H9 (cell line): ENCODE data around the gene ADAM22. TPM values are rescaled to one million over a fixed set of nuclear protein-coding genes. Genes with fewer than 3 reads are reported as not detected.

Experiments
- DNase-seq: peaks from one replicate; pipeline ENCODE4 v3.0.0-alpha.2; 2017
- H2AFZ ChIP-seq: one replicate; pipeline ENCODE4 v1.6.1; 2013; ENCODE audit warnings: mild to moderate bottlenecking, low read length, control low read depth, moderate library complexity
- H2AK5ac ChIP-seq: 2 replicates; pipeline ENCODE4 v1.6.1; 2013; ENCODE audit warnings: low read length, control low read depth, mixed read lengths; ENCODE audit not compliant: insufficient read length
- H2BK120ac ChIP-seq: one replicate; pipeline ENCODE4 v1.6.1; 2013; ENCODE audit warnings: low read depth, mild to moderate bottlenecking, low read length, control low read depth, inconsistent platforms; ENCODE audit not compliant: poor library complexity, severe bottlenecking
- H2BK12ac ChIP-seq: 2 replicates; pipeline ENCODE4 v1.6.1; 2013; ENCODE audit warnings: low read length, control low read depth, mixed read lengths, low read depth; ENCODE audit not compliant: insufficient read length
- H2BK15ac ChIP-seq: 2 replicates; pipeline ENCODE4 v1.6.1; 2013; ENCODE audit warnings: low read depth, low read length, control low read depth
- H2BK20ac ChIP-seq: one replicate; pipeline ENCODE4 v1.6.1; 2013; ENCODE audit warnings: low read depth, mild to moderate bottlenecking, low read length, control low read depth, inconsistent platforms; ENCODE audit not compliant: poor library complexity, severe bottlenecking
- H2BK5ac ChIP-seq: 2 replicates; pipeline ENCODE4 v1.6.1; 2013; ENCODE audit warnings: low read length, control low read depth, mixed read lengths; ENCODE audit not compliant: insufficient read length
- H3K14ac ChIP-seq: 2 replicates; pipeline ENCODE4 v1.6.1; 2013; ENCODE audit warnings: low read length, control low read depth; ENCODE audit not compliant: insufficient read depth
- H3K18ac ChIP-seq: 2 replicates; pipeline ENCODE4 v1.6.1; 2013; ENCODE audit warnings: low read depth, mild to moderate bottlenecking, mixed read lengths, low read length, control low read depth; ENCODE audit not compliant: insufficient read length
- H3K23ac ChIP-seq: 2 replicates; pipeline ENCODE4 v1.6.1; 2013; ENCODE audit warnings: low read length, control low read depth, mixed read lengths, low read depth; ENCODE audit not compliant: insufficient read length
- H3K23me2 ChIP-seq: 2 replicates; pipeline ENCODE4 v1.6.1; 2013; ENCODE audit warnings: low read depth, mild to moderate bottlenecking, mixed read lengths, low read length, control low read depth; ENCODE audit not compliant: insufficient read length, poor library complexity, severe bottlenecking
- H3K27ac ChIP-seq: 2 replicates; pipeline ENCODE4 v1.5.1; 2013; ENCODE audit warnings: low read length, control low read depth, mixed read lengths, low read depth; ENCODE audit not compliant: insufficient read length
- H3K27me3 ChIP-seq: 2 replicates; pipeline ENCODE4 v1.6.1; 2013; ENCODE audit warnings: low read length, control low read depth, inconsistent platforms; ENCODE audit not compliant: insufficient read depth
- H3K4ac ChIP-seq: 2 replicates; pipeline ENCODE4 v1.6.1; 2013; ENCODE audit warnings: low read depth, mild to moderate bottlenecking, control low read depth, inconsistent platforms, low read length, moderate library complexity
- H3K4me1 ChIP-seq: 2 replicates; pipeline ENCODE4 v1.6.1; 2013; ENCODE audit warnings: low read length, control low read depth, inconsistent platforms; ENCODE audit not compliant: insufficient read depth
- H3K4me2 ChIP-seq: 2 replicates; pipeline ENCODE4 v1.6.1; 2013; ENCODE audit warnings: low read length, control low read depth, mixed read lengths; ENCODE audit not compliant: insufficient read length, insufficient read depth
- H3K56ac ChIP-seq: 2 replicates; pipeline ENCODE4 v1.6.1; 2013; ENCODE audit warnings: low read depth, mild to moderate bottlenecking, mixed read lengths, low read length, control low read depth; ENCODE audit not compliant: insufficient read length
- H3K79me1 ChIP-seq: 2 replicates; pipeline ENCODE4 v1.6.1; 2013; ENCODE audit warnings: low read depth, mild to moderate bottlenecking, moderate library complexity, low read length, control low read depth, inconsistent platforms; ENCODE audit not compliant: insufficient read depth, poor library complexity, severe bottlenecking
- H3K79me2 ChIP-seq: 2 replicates; pipeline ENCODE4 v1.6.1; 2013; ENCODE audit warnings: low read length, control low read depth, inconsistent platforms; ENCODE audit not compliant: insufficient read depth
- H3K9ac ChIP-seq: 2 replicates; pipeline ENCODE4 v1.6.1; 2013; ENCODE audit warnings: low read length, control low read depth, mixed read lengths; ENCODE audit not compliant: insufficient read length; ENCODE audit errors: extremely low read depth
- H3K9me3 ChIP-seq: one replicate; pipeline ENCODE4 v1.6.1; 2013; ENCODE audit warnings: low read depth, low read length, inconsistent platforms; ENCODE audit not compliant: control insufficient read depth
- H3T11ph ChIP-seq: one replicate; pipeline ENCODE4 v1.6.1; 2013; ENCODE audit warnings: mild to moderate bottlenecking, low read length, control low read depth, inconsistent platforms
- H4K20me1 ChIP-seq: one replicate; pipeline ENCODE4 v1.6.1; 2013; ENCODE audit not compliant: control insufficient read depth, insufficient read length, insufficient read depth
- H4K5ac ChIP-seq: 2 replicates; pipeline ENCODE4 v1.6.1; 2013; ENCODE audit warnings: low read depth, mild to moderate bottlenecking, mixed read lengths, low read length, control low read depth; ENCODE audit not compliant: insufficient read length
- H4K8ac ChIP-seq: replicated peaks from 2 replicates; pipeline ENCODE4 v1.6.1; 2013; ENCODE audit warnings: low read length, control low read depth, mixed read lengths, low read depth; ENCODE audit not compliant: insufficient read length
- H4K91ac ChIP-seq: 2 replicates; pipeline ENCODE4 v1.6.1; 2013; ENCODE audit warnings: low read depth, mild to moderate bottlenecking, moderate library complexity, mixed read lengths, low read length, control low read depth; ENCODE audit not compliant: insufficient read length
- H3K27ac Mint-ChIP-seq, 3 experiments: 2 replicates in 2 of 3; 3 replicates in 1 of 3; pipeline ENCODE4 v1.8.0; 2020 to 2021; ENCODE audit warnings: mixed read lengths in 3 of 3, mild to moderate bottlenecking in 1 of 3, moderate library complexity in 1 of 3
- H3K27me3 Mint-ChIP-seq: 2 replicates; pipeline ENCODE4 v1.8.0; 2021; ENCODE audit warnings: low read depth, mild to moderate bottlenecking, moderate library complexity, mixed read lengths
- H3K36me3 Mint-ChIP-seq, 3 experiments: 2 replicates in 2 of 3; 3 replicates in 1 of 3; pipeline ENCODE4 v1.8.0; 2020 to 2021; ENCODE audit warnings: low read depth in 3 of 3, mixed read lengths in 3 of 3; ENCODE audit not compliant: insufficient read depth in 1 of 3
- H3K4me1 Mint-ChIP-seq, 2 experiments: 2 replicates each; pipeline ENCODE4 v1.8.0; 2020; ENCODE audit warnings: mixed read lengths in 2 of 2
- H3K4me3 Mint-ChIP-seq, 2 experiments: 2 replicates in 1 of 2; 3 replicates in 1 of 2; pipeline ENCODE4 v1.8.0; 2020 to 2021; ENCODE audit warnings: mild to moderate bottlenecking in 2 of 2, mixed read lengths in 2 of 2, moderate library complexity in 1 of 2
- H3K9me3 Mint-ChIP-seq, 2 experiments: 2 replicates in 1 of 2; 3 replicates in 1 of 2; pipeline ENCODE4 v1.8.0; 2020; ENCODE audit warnings: mild to moderate bottlenecking in 2 of 2, mixed read lengths in 2 of 2, moderate library complexity in 1 of 2
- CTCF ChIP-seq: fragments of 200-600 bp; sonication (generic); conservative IDR thresholded peaks from 3 replicates; pipeline ENCODE4 v1.8.0; 2021; ENCODE audit warnings: antibody characterized with exemption, mild to moderate bottlenecking
- WGBS: extraction: QIAGEN DNeasy Blood & Tissue Kit; methylation state at CpG from one replicate; pipeline ENCODE4 v1.1.7; 2013; ENCODE audit warnings: missing lambda C conversion rate, low lambda C conversion rate, mixed read lengths; ENCODE audit not compliant: insufficient read length; ENCODE audit errors: extremely low coverage; 5-methylcytosine and 5-hydroxymethylcytosine counted together
- total RNA-seq: library from RNA; stranded (reverse); gene quantifications from 2 replicates; pipeline ENCODE4 v1.2.1, GENCODE V29; 2021

ADAM22 gene
- total RNA-seq, 1 experiment from 2014 or later, result 8.7 TPM

- Histone ChIP-seq H3T11ph (no peak overlapping the region), H4K20me1 (no peaks in the 10 kb centered on the region), H3K9me3 (no peaks in the 10 kb centered on the region), H3K56ac (no peak overlapping the region), H3K4me1 (0 out of 2 replicates have a peak, but pooled peaks cover 4% of the 10 kb centered on the region), H2BK5ac (no peak overlapping the region), H4K91ac (no peak overlapping the region), H4K8ac (no peak overlapping the region), H3K9ac (no peak overlapping the region), H3K4me2 (no peak overlapping the region), H3K27ac (no peak overlapping the region), H3K23ac (no peak overlapping the region), H3K79me1 (no peaks in the 10 kb centered on the region), H3K27me3 (no peaks in the 10 kb centered on the region), H2BK15ac (no peak overlapping the region), H3K14ac (no peak overlapping the region), H2AK5ac (no peak overlapping the region), H4K5ac (no peak overlapping the region), H3K79me2 (no peaks in the 10 kb centered on the region), H3K4ac (no peak overlapping the region), H2BK20ac (no peak overlapping the region), H3K23me2 (no peaks in the 10 kb centered on the region), H2BK120ac (no peak overlapping the region), H2BK12ac (no peak overlapping the region), H3K18ac (no peak overlapping the region), H2AFZ (no peak overlapping the region)
- no peak for DNase-seq
- peaks cover 19 to 21% of the 10 kb centered on the region in 2 experiments for H3K4me1 Mint-ChIP-seq
- H3K4me3 Mint-ChIP-seq, result no peak overlapping the region
- no peaks in the 10 kb centered on the region for H3K27me3 Mint-ChIP-seq
- H3K36me3 Mint-ChIP-seq, result peaks cover 2 to 11% (median 5%) of the 10 kb centered on the region in 3 experiments; a peak in 5 of 7 replicates
- WGBS, result no CpG with 5 or more reads among the region's 4 CpGs
- TF ChIP-seq CTCF, result no peak
- no peaks in the 10 kb centered on the region for H3K9me3 Mint-ChIP-seq
- no peak overlapping the region for H3K27ac Mint-ChIP-seq
These were observed 172.4 kb downstream of the ADAM22 start for GRCh38 chr7:88106434-88106833.
